Fibroblast of skin of left quadriceps (primary cell): Measurements from ENCODE around the gene CACNA1D.
"Not testable (repeated sequence)": the region's sequence is repeated elsewhere in the genome, so short reads cannot be mapped to it uniquely, and the experiment has no call there.

Experiments used
- DNase-seq, 2 experiments: peaks; one replicate each; pipeline ENCODE4 v3.0.0-alpha.2; 2013; ENCODE audit warnings: low read depth in 2 of 2

The CACNA1D gene

GRCh38 chr3:53493963-53494791, at the start of gene CACNA1D:
Gene CACNA1D, plus strand, starts transcription at chr3:53494611. Its CDS starts 556 bp downstream, at chr3:53495167.
- DNase-seq = no peak

- DNase-seq = no peak
These were observed 37.3 kb upstream of the CACNA1D start for GRCh38 chr3:53457068-53457467.

GRCh38 chr3:53460326-53460725, 34.1 kb upstream of the CACNA1D start:
- DNase-seq = no peak

- no peak for DNase-seq
These were observed 30.0 kb upstream of the CACNA1D start for GRCh38 chr3:53464424-53464823.

GRCh38 chr3:53469758-53470157, 24.7 kb upstream of the CACNA1D start:
- DNase-seq = not testable (repeated sequence)

GRCh38 chr3:53473422-53473821, 21.0 kb upstream of the CACNA1D start:
- no peak for DNase-seq

- not testable (repeated sequence) for DNase-seq
These were observed 18.0 kb upstream of the CACNA1D start for GRCh38 chr3:53476372-53476771.

- DNase-seq = not testable (repeated sequence)
These were observed 16.7 kb upstream of the CACNA1D start for GRCh38 chr3:53477689-53478088.

GRCh38 chr3:53478166-53478830, 16.1 kb upstream of the CACNA1D start:
- DNase-seq = no peak

GRCh38 chr3:53478921-53479664, 15.3 kb upstream of the CACNA1D start:
- DNase-seq = no peak

GRCh38 chr3:53482227-53482626, 12.2 kb upstream of the CACNA1D start:
- no peak for DNase-seq

GRCh38 chr3:53483821-53484220, 10.6 kb upstream of the CACNA1D start:
- DNase-seq = no peak

- DNase-seq = no peak
These were observed 9.4 kb upstream of the CACNA1D start for GRCh38 chr3:53484984-53485383.

GRCh38 chr3:53485675-53486403, 8.6 kb upstream of the CACNA1D start:
- no peak for DNase-seq

GRCh38 chr3:53486961-53487654, 7.3 kb upstream of the CACNA1D start:
- no peak for DNase-seq

- DNase-seq = no peak
These were observed 5.0 kb upstream of the CACNA1D start for GRCh38 chr3:53489386-53489785.

GRCh38 chr3:53489787-53490458, 4.5 kb upstream of the CACNA1D start:
- no peak for DNase-seq

GRCh38 chr3:53490459-53490968, 3.9 kb upstream of the CACNA1D start:
- DNase-seq = no peak

- DNase-seq = no peak
These were observed 3.1 kb upstream of the CACNA1D start for GRCh38 chr3:53491276-53491675.

GRCh38 chr3:53493595-53493962, 832 bp upstream of the CACNA1D start:
- DNase-seq = no peak
